Kidney epithelial cell (primary cell): ENCODE data around the gene RAD51B. TPM values are rescaled to one million over a fixed set of nuclear protein-coding genes. Genes with fewer than 3 reads are reported as not detected.
A peak's percentile ranks its signal among the peaks of the same experiment; 100 is the strongest.
"Not testable (repeated sequence)": the region's sequence is repeated elsewhere in the genome, so short reads cannot be mapped to it uniquely, and the experiment has no call there.

Experiments
- DNase-seq: peaks from one replicate; pipeline ENCODE4 v3.0.0-alpha.2; 2010; ENCODE audit warnings: low read depth
- H3K27me3 ChIP-seq: 2 replicates; pipeline ENCODE4 v1.6.0; 2011; ENCODE audit warnings: low read length; ENCODE audit not compliant: control insufficient read depth, insufficient read depth
- H3K36me3 ChIP-seq: 2 replicates; pipeline ENCODE4 v1.5.1; 2011; ENCODE audit warnings: low read length; ENCODE audit not compliant: control insufficient read depth, insufficient read depth
- H3K4me3 ChIP-seq: 2 replicates; pipeline ENCODE4 v1.5.1; 2011; ENCODE audit warnings: low read depth, mild to moderate bottlenecking, control low read depth, low read length
- CTCF ChIP-seq: IDR thresholded peaks from 2 replicates; pipeline ENCODE4 v1.5.1; 2011; ENCODE audit warnings: mild to moderate bottlenecking, moderate library complexity, low read length, control low read depth, inconsistent platforms; ENCODE audit not compliant: insufficient read depth, poor library complexity, severe bottlenecking
- total RNA-seq: library from RNA; depleted of rRNA; stranded (reverse); fragments of >200 nt; gene quantifications from 2 replicates; pipeline ENCODE4 v1.2.3, GENCODE V29; 2015

Gene RAD51B
- total RNA-seq, 1 donor from 2014 or later = 9.5 TPM

GRCh38 chr14:68112442-68112841 lies 292.9 kb downstream of the RAD51B start:
- Histone ChIP-seq H3K4me3 (no peak overlapping the region), H3K27me3 (no peaks in the 10 kb centered on the region), H3K36me3 (no peaks in the 10 kb centered on the region)
- no peak for DNase-seq
- no peak for TF ChIP-seq CTCF

- no peak for DNase-seq
- Histone ChIP-seq H3K4me3 (no peak overlapping the region), H3K36me3 (no peaks in the 10 kb centered on the region), H3K27me3 (no peaks in the 10 kb centered on the region)
- no peak for TF ChIP-seq CTCF
Observed at GRCh38 chr14:68113343-68113930, 293.9 kb downstream of the RAD51B start.

- not testable (repeated sequence) for H3K4me3 ChIP-seq, DNase-seq, H3K27me3 ChIP-seq, H3K36me3 ChIP-seq
Observed at GRCh38 chr14:68115952-68116351, 296.4 kb downstream of the RAD51B start.

GRCh38 chr14:68122651-68123050 lies 303.1 kb downstream of the RAD51B start:
- Histone ChIP-seq H3K27me3 (no peaks in the 10 kb centered on the region), H3K36me3 (no peaks in the 10 kb centered on the region), H3K4me3 (no peak overlapping the region)
- no peak for DNase-seq
- TF ChIP-seq CTCF = no peak

- TF ChIP-seq CTCF = no peak
- no peak overlapping the region for H3K4me3 ChIP-seq
- no peak for DNase-seq
Observed at GRCh38 chr14:68124050-68124449, 304.5 kb downstream of the RAD51B start.

GRCh38 chr14:68124979-68125731 lies 305.6 kb downstream of the RAD51B start:
- DNase-seq = peak; percentile 86
- Histone ChIP-seq H3K36me3 (no peaks in the 10 kb centered on the region), H3K27me3 (no peaks in the 10 kb centered on the region), H3K4me3 (no peak overlapping the region)
- no peak for TF ChIP-seq CTCF

More at GRCh38 chr14:68124050-68124449, 304.5 kb downstream of the RAD51B start:
- Histone ChIP-seq H3K27me3 (no peaks in the 10 kb centered on the region), H3K36me3 (no peaks in the 10 kb centered on the region)
